Activated T-cell treated with anti-CD3 and anti-CD28 coated beads, Interleukin-2, amount 50 U/mL, for 24 hours (primary cell): ENCODE data around the gene COL24A1.
"Not testable (repeated sequence)": the region's sequence is repeated elsewhere in the genome, so short reads cannot be mapped to it uniquely, and the experiment has no call there.

Experiments
- DNase-seq: peaks from one replicate; pipeline ENCODE4 v3.0.0-alpha.2; 2020
- H3K27ac Mint-ChIP-seq: 2 replicates; pipeline ENCODE4 v1.8.0; 2020; ENCODE audit warnings: mild to moderate bottlenecking, mixed read lengths
- H3K27me3 Mint-ChIP-seq: 2 replicates; pipeline ENCODE4 v1.8.0; 2020; ENCODE audit warnings: mixed read lengths
- H3K36me3 Mint-ChIP-seq: 2 replicates; pipeline ENCODE4 v1.8.0; 2020; ENCODE audit warnings: low read depth, mixed read lengths
- H3K4me1 Mint-ChIP-seq: 2 replicates; pipeline ENCODE4 v1.8.0; 2020; ENCODE audit warnings: low read depth, mixed read lengths
- H3K4me3 Mint-ChIP-seq: 2 replicates; pipeline ENCODE4 v1.8.0; 2020; ENCODE audit warnings: mild to moderate bottlenecking, moderate library complexity, mixed read lengths
- H3K9me3 Mint-ChIP-seq: 2 replicates; pipeline ENCODE4 v1.8.0; 2020; ENCODE audit warnings: mixed read lengths

COL24A1 gene

GRCh38 chr1:86018283-86018923 lies 138.2 kb downstream of the COL24A1 start:
- DNase-seq = no peak
- Mint-ChIP-seq H3K36me3 (no peaks in the 10 kb centered on the region), H3K9me3 (no peaks in the 10 kb centered on the region), H3K4me3 (no peak overlapping the region), H3K4me1 (no peaks in the 10 kb centered on the region), H3K27me3 (no peaks in the 10 kb centered on the region), H3K27ac (no peak overlapping the region)

- Mint-ChIP-seq H3K36me3 (no peaks in the 10 kb centered on the region), H3K4me1 (no peaks in the 10 kb centered on the region), H3K4me3 (no peak overlapping the region), H3K9me3 (no peaks in the 10 kb centered on the region), H3K27me3 (no peaks in the 10 kb centered on the region), H3K27ac (no peak overlapping the region)
- DNase-seq = no peak
Observed at GRCh38 chr1:86016076-86016759, 140.4 kb downstream of the COL24A1 start.

GRCh38 chr1:86015375-86015774 lies 141.2 kb downstream of the COL24A1 start:
- no peak overlapping the region for H3K4me3 Mint-ChIP-seq
- H3K27me3 Mint-ChIP-seq = no peaks in the 10 kb centered on the region
- H3K27ac Mint-ChIP-seq = no peak overlapping the region
- no peaks in the 10 kb centered on the region for H3K9me3 Mint-ChIP-seq
- H3K36me3 Mint-ChIP-seq = no peaks in the 10 kb centered on the region
- no peak for DNase-seq
- H3K4me1 Mint-ChIP-seq = no peaks in the 10 kb centered on the region

- Mint-ChIP-seq H3K27ac (no peak overlapping the region), H3K9me3 (peaks cover 5% of the 10 kb centered on the region), H3K27me3 (no peaks in the 10 kb centered on the region), H3K4me1 (no peaks in the 10 kb centered on the region), H3K36me3 (no peaks in the 10 kb centered on the region), H3K4me3 (no peak overlapping the region)
- no peak for DNase-seq
Observed at GRCh38 chr1:86000601-86001000, 156.0 kb downstream of the COL24A1 start.

GRCh38 chr1:85998105-85998855 lies 158.3 kb downstream of the COL24A1 start:
- Mint-ChIP-seq H3K36me3 (no peaks in the 10 kb centered on the region), H3K27ac (no peak overlapping the region), H3K9me3 (no peaks in the 10 kb centered on the region), H3K4me1 (no peaks in the 10 kb centered on the region), H3K4me3 (no peak overlapping the region), H3K27me3 (no peaks in the 10 kb centered on the region)
- no peak for DNase-seq

GRCh38 chr1:85992791-85993190 lies 163.8 kb downstream of the COL24A1 start:
- Mint-ChIP-seq H3K36me3 (no peaks in the 10 kb centered on the region), H3K4me1 (no peaks in the 10 kb centered on the region), H3K27me3 (no peaks in the 10 kb centered on the region), H3K4me3 (no peak overlapping the region), H3K9me3 (no peaks in the 10 kb centered on the region), H3K27ac (no peak overlapping the region)
- DNase-seq = no peak

- Mint-ChIP-seq H3K4me1 (no peaks in the 10 kb centered on the region), H3K36me3 (no peaks in the 10 kb centered on the region)
Observed at GRCh38 chr1:85991261-85991660, 165.3 kb downstream of the COL24A1 start.

GRCh38 chr1:85984636-85985035 lies 171.9 kb downstream of the COL24A1 start:
- no peak overlapping the region for H3K27ac Mint-ChIP-seq
- no peaks in the 10 kb centered on the region for H3K9me3 Mint-ChIP-seq

More at GRCh38 chr1:85991261-85991660, 165.3 kb downstream of the COL24A1 start:
- Mint-ChIP-seq H3K4me3 (no peak overlapping the region), H3K27ac (no peak overlapping the region), H3K9me3 (no peaks in the 10 kb centered on the region), H3K27me3 (no peaks in the 10 kb centered on the region)
- no peak for DNase-seq

GRCh38 chr1:85983316-85983715 lies 173.3 kb downstream of the COL24A1 start:
- no peaks in the 10 kb centered on the region for H3K36me3 Mint-ChIP-seq
- no peak for DNase-seq

More at GRCh38 chr1:85984636-85985035, 171.9 kb downstream of the COL24A1 start:
- Mint-ChIP-seq H3K27me3 (no peaks in the 10 kb centered on the region), H3K4me1 (no peaks in the 10 kb centered on the region), H3K4me3 (no peak overlapping the region), H3K36me3 (no peaks in the 10 kb centered on the region)
- no peak for DNase-seq

GRCh38 chr1:85976516-85977205 lies 179.9 kb downstream of the COL24A1 start:
- Mint-ChIP-seq H3K27me3 (no peaks in the 10 kb centered on the region), H3K4me3 (no peak overlapping the region), H3K36me3 (no peaks in the 10 kb centered on the region), H3K9me3 (peaks cover 3% of the 10 kb centered on the region), H3K4me1 (no peaks in the 10 kb centered on the region), H3K27ac (no peak overlapping the region)
- DNase-seq = no peak

More at GRCh38 chr1:85983316-85983715, 173.3 kb downstream of the COL24A1 start:
- no peaks in the 10 kb centered on the region for H3K27me3 Mint-ChIP-seq
- no peak overlapping the region for H3K4me3 Mint-ChIP-seq
- H3K4me1 Mint-ChIP-seq = no peaks in the 10 kb centered on the region
- no peak overlapping the region for H3K27ac Mint-ChIP-seq
- peaks cover 3% of the 10 kb centered on the region for H3K9me3 Mint-ChIP-seq

- DNase-seq = no peak
- Mint-ChIP-seq H3K9me3 (peaks cover 3% of the 10 kb centered on the region), H3K36me3 (no peaks in the 10 kb centered on the region), H3K4me1 (no peaks in the 10 kb centered on the region), H3K4me3 (no peak overlapping the region), H3K27me3 (no peaks in the 10 kb centered on the region), H3K27ac (no peak overlapping the region)
Observed at GRCh38 chr1:85975912-85976371, 180.6 kb downstream of the COL24A1 start.

GRCh38 chr1:85962457-85962856 lies 194.1 kb downstream of the COL24A1 start:
- Mint-ChIP-seq H3K4me3 (no peak overlapping the region), H3K36me3 (no peaks in the 10 kb centered on the region), H3K9me3 (no peaks in the 10 kb centered on the region), H3K27ac (no peak overlapping the region), H3K4me1 (no peaks in the 10 kb centered on the region), H3K27me3 (no peaks in the 10 kb centered on the region)
- no peak for DNase-seq

- Mint-ChIP-seq H3K27me3 (no peaks in the 10 kb centered on the region), H3K36me3 (no peaks in the 10 kb centered on the region), H3K4me1 (no peaks in the 10 kb centered on the region), H3K9me3 (no peaks in the 10 kb centered on the region), H3K27ac (no peak overlapping the region), H3K4me3 (no peak overlapping the region)
- no peak for DNase-seq
Observed at GRCh38 chr1:85957760-85958159, 198.8 kb downstream of the COL24A1 start.

GRCh38 chr1:85955218-85955617 lies 201.4 kb downstream of the COL24A1 start:
- not testable (repeated sequence) for DNase-seq

More at GRCh38 chr1:85955218-85955617, 201.4 kb downstream of the COL24A1 start:
- H3K27ac Mint-ChIP-seq, H3K4me1 Mint-ChIP-seq, H3K4me3 Mint-ChIP-seq, H3K9me3 Mint-ChIP-seq, H3K27me3 Mint-ChIP-seq, H3K36me3 Mint-ChIP-seq: not testable (repeated sequence)
